ENCODE measurements around the gene SLC9C1.

The SLC9C1 gene

GRCh38 chr3:112293368-112294321, at the start of gene SLC9C1:
Gene SLC9C1, minus strand, starts transcription at chr3:112294216. Its CDS starts 7,425 bp downstream, at chr3:112286791.
- H3K4me3 ChIP-seq (replicated peaks; ENCODE audit: low read depth, low read length): peak within 1 kb of the TSS; percentile 32

GRCh38 chr3:112341386-112341785, 47.4 kb upstream of the SLC9C1 start:
- DNase-seq (ENCODE audit: extremely low read depth, low read depth): no peak
- no peak for TF ChIP-seq CTCF (IDR thresholded peaks at IDR 0.05; ENCODE audit: low read depth, low read length, missing control alignments)
- no peak overlapping the region for H3K4me3 ChIP-seq (replicated peaks; ENCODE audit: low read depth, low read length)

More at GRCh38 chr3:112293368-112294321, at the start of gene SLC9C1:
- TF ChIP-seq CTCF (IDR thresholded peaks at IDR 0.05; ENCODE audit: low read depth, low read length, missing control alignments): peak; percentile 58
- peak; percentile 52 for DNase-seq (ENCODE audit: extremely low read depth, low read depth)

- no peak overlapping the region for H3K4me3 ChIP-seq (replicated peaks; ENCODE audit: low read depth, low read length)
- DNase-seq (ENCODE audit: extremely low read depth, low read depth): no peak
- TF ChIP-seq CTCF (IDR thresholded peaks at IDR 0.05; ENCODE audit: low read depth, low read length, missing control alignments): no peak
Measured at GRCh38 chr3:112339609-112340008, 45.6 kb upstream of the SLC9C1 start.

- no peak for DNase-seq (ENCODE audit: extremely low read depth, low read depth)
- H3K4me3 ChIP-seq (replicated peaks; ENCODE audit: low read depth, low read length): no peak overlapping the region
- TF ChIP-seq CTCF (IDR thresholded peaks at IDR 0.05; ENCODE audit: low read depth, low read length, missing control alignments): no peak
Measured at GRCh38 chr3:112339134-112339533, 45.1 kb upstream of the SLC9C1 start.

GRCh38 chr3:112338727-112339056, 44.7 kb upstream of the SLC9C1 start:
- no peak for TF ChIP-seq CTCF (IDR thresholded peaks at IDR 0.05; ENCODE audit: low read depth, low read length, missing control alignments)
- H3K4me3 ChIP-seq (replicated peaks; ENCODE audit: low read depth, low read length): no peak overlapping the region
- DNase-seq (ENCODE audit: extremely low read depth, low read depth): no peak

- no peak overlapping the region for H3K4me3 ChIP-seq (replicated peaks; ENCODE audit: low read depth, low read length)
- DNase-seq (ENCODE audit: extremely low read depth, low read depth): no peak
Measured at GRCh38 chr3:112338021-112338726, 44.2 kb upstream of the SLC9C1 start.

More at GRCh38 chr3:112338021-112338726, 44.2 kb upstream of the SLC9C1 start:
- TF ChIP-seq CTCF (IDR thresholded peaks at IDR 0.05; ENCODE audit: low read depth, low read length, missing control alignments): no peak

Data from HFF-Myc (cell line).